HG03342 (cell line): ENCODE data around the gene MICAL2.

Source experiments
- ATAC-seq: cut with Tn5 transposase; IDR thresholded peaks from one replicate; pipeline ENCODE4 v1.9.1; 2021; ENCODE audit warnings: mild to moderate bottlenecking, moderate library complexity; ENCODE audit not compliant: unreplicated experiment

The MICAL2 gene

GRCh38 chr11:12280199-12280837 is 169.9 kb downstream of the MICAL2 start:
- no peak for ATAC-seq

- ATAC-seq: no peak
These were observed 170.6 kb downstream of the MICAL2 start for GRCh38 chr11:12280838-12281565.

- ATAC-seq: no peak
These were observed 171.4 kb downstream of the MICAL2 start for GRCh38 chr11:12281571-12282478.

DNA sequence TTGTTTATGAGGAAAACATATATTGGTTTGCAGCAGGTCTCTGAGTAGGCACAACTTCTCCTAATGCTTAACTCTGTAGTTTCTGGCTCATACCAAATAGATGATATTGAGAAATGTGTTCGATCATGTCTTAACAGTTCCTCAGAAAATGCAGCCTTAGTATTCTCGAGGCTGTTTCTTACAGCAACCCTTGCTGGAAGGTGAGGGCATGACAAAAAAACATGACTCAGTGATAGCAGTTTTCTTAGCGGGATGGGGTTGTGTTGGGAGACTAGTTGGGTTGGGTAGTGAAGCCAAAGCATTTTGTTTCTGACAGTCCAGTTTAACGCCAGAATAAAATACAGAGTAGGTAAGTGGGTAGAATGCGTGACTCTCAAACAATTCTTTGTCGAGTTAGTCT is 172.3 kb downstream of the MICAL2 start:
- ATAC-seq: no peak

DNA sequence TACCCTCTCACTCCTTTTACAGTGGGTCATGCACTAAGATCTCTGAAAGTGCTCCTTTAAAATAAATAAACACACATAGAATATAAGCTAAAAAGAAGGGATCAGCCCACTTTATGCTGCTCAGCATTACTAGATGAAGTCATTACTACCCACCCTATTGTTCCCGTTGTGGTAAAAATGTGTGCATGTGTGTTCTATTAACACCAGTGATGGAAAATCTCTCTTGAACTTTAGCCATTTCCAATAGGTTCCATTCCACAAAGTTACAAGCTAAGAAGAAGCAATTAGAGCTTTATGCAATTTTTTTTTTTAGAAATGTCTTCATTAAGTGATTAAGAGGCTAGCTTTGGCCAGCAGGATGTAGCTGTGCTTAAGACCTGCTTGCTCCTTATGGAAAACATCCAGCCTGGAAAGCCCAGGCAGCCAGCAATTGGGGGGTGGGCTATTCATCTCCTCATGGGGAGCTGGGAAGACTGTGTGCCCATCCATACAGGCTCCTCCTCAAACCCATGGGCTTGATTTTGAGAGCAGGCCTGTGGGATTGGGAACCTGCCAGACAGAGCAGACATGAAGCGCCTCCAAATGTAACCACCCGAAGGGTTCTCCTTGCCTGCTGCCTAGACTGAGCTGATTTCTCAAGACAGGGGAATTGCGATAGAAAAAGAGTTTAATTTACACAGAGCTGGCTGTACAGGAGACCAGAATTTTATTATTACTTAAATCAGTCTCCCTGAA is 174.1 kb downstream of the MICAL2 start:
- ATAC-seq: no peak

DNA sequence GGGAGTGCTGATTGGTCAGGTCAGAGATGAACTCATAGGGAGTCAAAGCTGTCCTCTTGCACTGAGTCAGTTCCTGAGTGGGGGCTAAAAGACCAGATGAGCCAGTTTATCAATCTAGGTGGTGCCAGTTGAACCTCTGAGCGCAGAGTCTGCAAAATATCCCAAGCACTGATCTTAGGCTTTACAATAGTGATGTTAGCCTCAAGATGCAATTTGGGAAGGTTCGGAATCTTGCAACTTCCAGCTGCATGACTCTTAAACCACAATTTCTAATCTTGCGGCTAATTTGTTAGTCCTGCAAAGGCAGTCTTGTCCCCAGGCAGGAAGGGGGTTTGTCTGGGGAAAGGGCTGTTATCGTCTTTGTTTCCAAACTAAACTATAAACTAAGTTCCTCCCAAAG is 174.7 kb downstream of the MICAL2 start:
- no peak for ATAC-seq

GRCh38 chr11:12285811-12286222 is 175.4 kb downstream of the MICAL2 start:
- ATAC-seq: no peak

DNA sequence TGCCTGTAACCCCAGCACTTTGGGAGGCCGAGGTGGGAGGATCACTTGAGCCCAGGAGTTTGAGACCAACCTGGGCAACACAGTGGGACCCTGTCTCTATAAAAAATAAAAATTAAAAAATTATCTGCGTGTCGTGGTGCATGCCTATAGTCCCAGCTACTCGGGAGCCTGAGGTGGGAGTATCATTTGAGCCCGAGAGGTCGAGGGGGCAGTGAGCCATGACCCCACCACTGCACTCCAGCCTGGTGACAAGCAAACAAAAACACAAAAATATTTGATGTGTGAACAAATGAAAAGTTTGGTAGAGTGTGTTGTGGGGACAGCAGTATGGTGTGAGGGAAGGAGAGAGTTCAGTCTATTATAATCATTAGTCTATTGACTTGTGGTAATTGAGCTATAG is 176.2 kb downstream of the MICAL2 start:
- ATAC-seq: no peak

- no peak for ATAC-seq
These were observed 176.6 kb downstream of the MICAL2 start for GRCh38 chr11:12287009-12287373.

- no peak for ATAC-seq
These were observed 177.2 kb downstream of the MICAL2 start for GRCh38 chr11:12287374-12288211.

DNA sequence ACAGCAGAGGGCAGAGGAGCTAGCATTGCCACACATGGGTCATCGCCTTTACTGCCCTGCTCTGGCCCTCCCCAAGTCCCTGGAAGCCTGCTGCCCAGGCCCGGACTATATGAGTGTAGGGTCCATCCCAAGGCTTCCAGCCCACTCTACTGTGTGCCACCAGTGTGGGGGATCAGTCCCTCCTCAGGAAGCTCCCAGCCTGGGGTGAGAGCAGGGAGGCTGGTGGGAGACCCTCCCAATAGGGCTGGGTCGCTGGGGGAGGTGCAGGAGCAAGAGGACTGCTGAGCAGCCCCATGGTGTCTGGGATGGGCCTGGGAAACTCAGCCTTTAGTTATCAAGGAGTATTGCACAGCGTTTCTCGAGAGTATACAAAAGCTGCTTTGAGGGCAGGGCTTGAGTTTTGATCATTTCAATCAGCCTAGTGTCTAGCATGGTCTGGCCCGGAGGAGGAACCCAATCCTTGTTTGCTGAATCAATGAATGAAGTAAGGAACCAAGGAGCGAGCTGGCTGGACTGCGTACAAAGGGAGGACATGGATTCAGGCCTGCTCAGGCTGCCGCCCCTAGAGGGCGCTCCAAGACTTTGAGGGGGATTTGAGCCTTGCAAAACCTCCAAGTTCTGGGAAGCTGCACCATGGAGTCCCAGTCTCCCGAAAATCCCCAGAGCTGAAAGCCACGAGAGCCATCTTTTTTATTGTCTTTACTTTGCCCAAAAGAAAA is 178.0 kb downstream of the MICAL2 start:
- ATAC-seq: no peak

DNA sequence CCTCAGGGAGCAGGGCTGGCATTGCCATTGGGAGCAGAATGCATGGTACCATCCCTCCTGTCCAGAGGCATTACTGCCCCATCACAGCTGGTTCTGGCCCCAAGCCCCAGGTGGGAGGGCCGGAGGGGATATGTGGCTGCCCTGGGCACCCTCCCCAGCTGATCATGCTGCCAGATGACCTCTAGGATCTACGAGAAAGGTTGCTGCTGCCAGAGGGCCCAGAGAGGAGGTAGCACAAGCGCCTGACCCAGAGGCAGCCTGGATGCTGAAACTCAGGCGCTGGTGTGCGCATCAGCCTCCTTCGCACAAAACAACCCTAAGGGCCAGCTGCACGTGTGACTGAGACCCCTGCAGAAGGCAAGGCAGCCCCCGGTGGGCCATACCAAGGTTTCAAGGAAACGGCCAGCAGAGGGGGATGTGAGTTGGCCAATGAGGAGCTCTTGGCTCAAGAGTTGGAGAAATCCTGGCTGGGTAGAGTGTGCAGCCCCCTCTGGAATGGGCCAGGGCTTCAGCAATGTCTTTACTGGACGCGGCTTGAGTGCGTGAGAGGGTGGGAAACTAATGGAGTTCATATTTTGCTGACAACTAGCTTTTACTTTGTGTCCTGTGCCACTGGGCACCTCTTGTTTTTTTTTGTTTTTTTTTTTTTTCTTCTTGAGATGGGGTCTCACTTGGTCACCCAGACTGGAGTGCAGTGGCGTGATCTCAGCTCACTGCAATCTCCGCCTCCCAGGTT is 178.7 kb downstream of the MICAL2 start:
- ATAC-seq: no peak

GRCh38 chr11:12289667-12290476 is 179.5 kb downstream of the MICAL2 start:
- ATAC-seq: no peak

DNA sequence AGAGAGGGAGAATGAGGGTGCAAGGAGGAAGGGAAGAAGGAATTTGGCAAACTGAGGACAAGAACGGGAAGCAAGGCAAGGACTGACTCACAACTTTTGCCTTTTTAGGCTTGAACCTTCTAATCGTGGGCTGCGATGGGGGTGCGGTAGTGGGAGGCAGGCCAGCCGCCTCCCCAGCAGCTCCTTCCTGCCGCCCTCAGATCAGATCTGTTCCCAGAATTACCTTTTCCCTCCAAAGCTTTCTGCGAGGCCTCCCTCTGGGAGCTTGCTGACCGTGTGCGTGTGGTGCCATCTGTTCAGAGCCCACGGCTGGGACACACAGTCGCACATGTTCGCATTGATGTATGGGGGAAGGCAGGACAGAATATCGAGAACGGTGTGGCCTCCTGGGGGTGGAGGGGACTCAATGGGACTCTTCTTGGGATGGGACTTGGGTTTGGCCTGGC is 180.1 kb downstream of the MICAL2 start:
- no peak for ATAC-seq

DNA sequence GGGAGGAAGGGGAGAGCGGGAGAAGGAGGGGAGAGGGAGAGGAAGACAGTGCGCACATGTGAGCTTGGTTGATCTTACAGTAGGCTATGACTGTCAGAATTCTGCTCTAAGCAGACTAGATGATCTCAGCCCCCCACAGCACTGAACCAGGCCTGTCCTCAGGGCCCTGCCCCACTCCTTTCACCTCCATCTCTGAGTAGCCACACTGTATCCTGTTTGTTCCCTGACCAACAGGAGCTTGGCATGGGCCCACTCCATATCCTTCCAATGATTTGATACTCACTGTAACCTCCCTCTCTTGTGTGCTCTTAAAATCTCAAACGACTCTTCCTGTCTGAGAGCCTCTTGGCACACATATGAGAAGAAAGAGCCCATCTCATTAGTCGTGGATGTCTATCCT is 180.9 kb downstream of the MICAL2 start:
- no peak for ATAC-seq

GRCh38 chr11:12291766-12292165 is 181.4 kb downstream of the MICAL2 start:
- no peak for ATAC-seq

- no peak for ATAC-seq
These were observed 182.4 kb downstream of the MICAL2 start for GRCh38 chr11:12292766-12293165.

- no peak for ATAC-seq
These were observed 183.1 kb downstream of the MICAL2 start for GRCh38 chr11:12293486-12293885.
